ENCODE data around the gene ABCB7.
"Not testable (repeated sequence)": the region's sequence is repeated elsewhere in the genome, so short reads cannot be mapped to it uniquely, and the experiment has no call there.

The ABCB7 gene

GRCh38 chrX:75151827-75152592, 4.1 kb downstream of the ABCB7 start:
- no peak overlapping the region for H3K9ac ChIP-seq (ENCODE audit: low read length in 5 of 5)
- H3K27ac ChIP-seq (ENCODE audit: low read depth, low read length), result no peak overlapping the region

GRCh38 chrX:75149654-75150053, 6.4 kb downstream of the ABCB7 start:
- Histone ChIP-seq H3K4me1 (ENCODE audit: control insufficient read depth in 5 of 5, insufficient read depth in 5 of 5, low read length in 5 of 5) (peaks cover 0 to 3% (median 2%) of the 10 kb centered on the region in 5 donors), H3K27ac (ENCODE audit: low read depth, low read length) (no peak overlapping the region), H3K4me3 (ENCODE audit: low read depth in 1 of 5, low read length in 5 of 5) (no peak overlapping the region), H3K9ac (ENCODE audit: low read length in 5 of 5) (no peak overlapping the region), H3K27me3 (ENCODE audit: control insufficient read depth in 5 of 5, insufficient read depth in 4 of 5, low read length in 5 of 5) (no peaks in the 10 kb centered on the region), H3K36me3 (ENCODE audit: control insufficient read depth in 5 of 5, insufficient read depth in 5 of 5, low read length in 5 of 5) (no peaks in the 10 kb centered on the region), H3K9me3 (ENCODE audit: control insufficient read depth in 5 of 5, low read length in 5 of 5) (peaks cover 0 to 6% (median 0%) of the 10 kb centered on the region in 5 donors)

More at GRCh38 chrX:75151827-75152592, 4.1 kb downstream of the ABCB7 start:
- Histone ChIP-seq H3K4me3 (ENCODE audit: low read depth in 1 of 5, low read length in 5 of 5) (no peak overlapping the region), H3K27me3 (ENCODE audit: control insufficient read depth in 5 of 5, insufficient read depth in 4 of 5, low read length in 5 of 5) (no peaks in the 10 kb centered on the region), H3K36me3 (ENCODE audit: control insufficient read depth in 5 of 5, insufficient read depth in 5 of 5, low read length in 5 of 5) (no peaks in the 10 kb centered on the region), H3K4me1 (ENCODE audit: control insufficient read depth in 5 of 5, insufficient read depth in 5 of 5, low read length in 5 of 5) (peaks cover 0 to 15% (median 8%) of the 10 kb centered on the region in 5 donors), H3K9me3 (ENCODE audit: control insufficient read depth in 5 of 5, low read length in 5 of 5) (peaks cover 0 to 5% (median 0%) of the 10 kb centered on the region in 5 donors)

- H3K4me3 ChIP-seq (ENCODE audit: low read depth in 1 of 5, low read length in 5 of 5), result no peak overlapping the region
- no peaks in the 10 kb centered on the region for H3K4me1 ChIP-seq (ENCODE audit: control insufficient read depth in 5 of 5, insufficient read depth in 5 of 5, low read length in 5 of 5)
- peaks cover 0 to 6% (median 5%) of the 10 kb centered on the region in 5 donors for H3K27me3 ChIP-seq (ENCODE audit: control insufficient read depth in 5 of 5, insufficient read depth in 4 of 5, low read length in 5 of 5)
- no peaks in the 10 kb centered on the region for H3K36me3 ChIP-seq (ENCODE audit: control insufficient read depth in 5 of 5, insufficient read depth in 5 of 5, low read length in 5 of 5)
- no peak overlapping the region for H3K9ac ChIP-seq (ENCODE audit: low read length in 5 of 5)
- H3K9me3 ChIP-seq (ENCODE audit: control insufficient read depth in 5 of 5, low read length in 5 of 5), result peaks cover 0 to 11% (median 4%) of the 10 kb centered on the region in 5 donors
- H3K27ac ChIP-seq (ENCODE audit: low read depth, low read length), result no peak overlapping the region
These were observed 23.4 kb downstream of the ABCB7 start for GRCh38 chrX:75132672-75133071.

GRCh38 chrX:75131973-75132627, 24.0 kb downstream of the ABCB7 start:
- H3K27ac ChIP-seq (ENCODE audit: low read depth, low read length), result no peak overlapping the region
- no peaks in the 10 kb centered on the region for H3K4me1 ChIP-seq (ENCODE audit: control insufficient read depth in 5 of 5, insufficient read depth in 5 of 5, low read length in 5 of 5)
- no peak overlapping the region for H3K9ac ChIP-seq (ENCODE audit: low read length in 5 of 5)
- peaks cover 0 to 11% (median 4%) of the 10 kb centered on the region in 5 donors for H3K9me3 ChIP-seq (ENCODE audit: control insufficient read depth in 5 of 5, low read length in 5 of 5)
- H3K27me3 ChIP-seq (ENCODE audit: control insufficient read depth in 5 of 5, insufficient read depth in 4 of 5, low read length in 5 of 5), result peaks cover 0 to 6% (median 5%) of the 10 kb centered on the region in 5 donors
- no peak overlapping the region for H3K4me3 ChIP-seq (ENCODE audit: low read depth in 1 of 5, low read length in 5 of 5)
- no peaks in the 10 kb centered on the region for H3K36me3 ChIP-seq (ENCODE audit: control insufficient read depth in 5 of 5, insufficient read depth in 5 of 5, low read length in 5 of 5)

GRCh38 chrX:75129069-75129468, 27.0 kb downstream of the ABCB7 start:
- not testable (repeated sequence) for H3K9me3 ChIP-seq (ENCODE audit: control insufficient read depth in 5 of 5, low read length in 5 of 5); H3K4me3 ChIP-seq (ENCODE audit: low read depth in 1 of 5, low read length in 5 of 5); H3K36me3 ChIP-seq (ENCODE audit: control insufficient read depth in 5 of 5, insufficient read depth in 5 of 5, low read length in 5 of 5); H3K9ac ChIP-seq (ENCODE audit: low read length in 5 of 5); H3K27ac ChIP-seq (ENCODE audit: low read depth, low read length); H3K4me1 ChIP-seq (ENCODE audit: control insufficient read depth in 5 of 5, insufficient read depth in 5 of 5, low read length in 5 of 5); H3K27me3 ChIP-seq (ENCODE audit: control insufficient read depth in 5 of 5, insufficient read depth in 4 of 5, low read length in 5 of 5)

GRCh38 chrX:75118296-75118695, 37.8 kb downstream of the ABCB7 start:
- peaks cover 0 to 3% (median 0%) of the 10 kb centered on the region in 5 donors for H3K4me1 ChIP-seq (ENCODE audit: control insufficient read depth in 5 of 5, insufficient read depth in 5 of 5, low read length in 5 of 5)
- no peaks in the 10 kb centered on the region for H3K36me3 ChIP-seq (ENCODE audit: control insufficient read depth in 5 of 5, insufficient read depth in 5 of 5, low read length in 5 of 5)
- H3K4me3 ChIP-seq (ENCODE audit: low read depth in 1 of 5, low read length in 5 of 5), result no peak overlapping the region
- H3K9me3 ChIP-seq (ENCODE audit: control insufficient read depth in 5 of 5, low read length in 5 of 5), result no peaks in the 10 kb centered on the region
- H3K9ac ChIP-seq (ENCODE audit: low read length in 5 of 5), result no peak overlapping the region
- no peak overlapping the region for H3K27ac ChIP-seq (ENCODE audit: low read depth, low read length)
- peaks cover 0 to 3% (median 0%) of the 10 kb centered on the region in 5 donors for H3K27me3 ChIP-seq (ENCODE audit: control insufficient read depth in 5 of 5, insufficient read depth in 4 of 5, low read length in 5 of 5)

- H3K36me3 ChIP-seq (ENCODE audit: control insufficient read depth in 5 of 5, insufficient read depth in 5 of 5, low read length in 5 of 5), result no peaks in the 10 kb centered on the region
- H3K4me3 ChIP-seq (ENCODE audit: low read depth in 1 of 5, low read length in 5 of 5), result no peak overlapping the region
- no peaks in the 10 kb centered on the region for H3K9me3 ChIP-seq (ENCODE audit: control insufficient read depth in 5 of 5, low read length in 5 of 5)
- peaks cover 0 to 3% (median 0%) of the 10 kb centered on the region in 5 donors for H3K27me3 ChIP-seq (ENCODE audit: control insufficient read depth in 5 of 5, insufficient read depth in 4 of 5, low read length in 5 of 5)
- peaks cover 0 to 3% (median 0%) of the 10 kb centered on the region in 5 donors for H3K4me1 ChIP-seq (ENCODE audit: control insufficient read depth in 5 of 5, insufficient read depth in 5 of 5, low read length in 5 of 5)
- H3K9ac ChIP-seq (ENCODE audit: low read length in 5 of 5), result no peak overlapping the region
- H3K27ac ChIP-seq (ENCODE audit: low read depth, low read length), result no peak overlapping the region
These were observed 40.2 kb downstream of the ABCB7 start for GRCh38 chrX:75115707-75116413.

- H3K9ac ChIP-seq (ENCODE audit: low read length in 5 of 5), result no peak overlapping the region
- H3K9me3 ChIP-seq (ENCODE audit: control insufficient read depth in 5 of 5, low read length in 5 of 5), result no peaks in the 10 kb centered on the region
- H3K36me3 ChIP-seq (ENCODE audit: control insufficient read depth in 5 of 5, insufficient read depth in 5 of 5, low read length in 5 of 5), result no peaks in the 10 kb centered on the region
- peaks cover 0 to 3% (median 0%) of the 10 kb centered on the region in 5 donors for H3K4me1 ChIP-seq (ENCODE audit: control insufficient read depth in 5 of 5, insufficient read depth in 5 of 5, low read length in 5 of 5)
- no peak overlapping the region for H3K4me3 ChIP-seq (ENCODE audit: low read depth in 1 of 5, low read length in 5 of 5)
- no peak overlapping the region for H3K27ac ChIP-seq (ENCODE audit: low read depth, low read length)
- peaks cover 0 to 3% (median 0%) of the 10 kb centered on the region in 5 donors for H3K27me3 ChIP-seq (ENCODE audit: control insufficient read depth in 5 of 5, insufficient read depth in 4 of 5, low read length in 5 of 5)
These were observed 41.4 kb downstream of the ABCB7 start for GRCh38 chrX:75114638-75115037.

GRCh38 chrX:75113664-75114063, 42.4 kb downstream of the ABCB7 start:
- Histone ChIP-seq H3K9me3 (ENCODE audit: control insufficient read depth in 5 of 5, low read length in 5 of 5) (no peaks in the 10 kb centered on the region), H3K4me3 (ENCODE audit: low read depth in 1 of 5, low read length in 5 of 5) (no peak overlapping the region), H3K9ac (ENCODE audit: low read length in 5 of 5) (no peak overlapping the region), H3K4me1 (ENCODE audit: control insufficient read depth in 5 of 5, insufficient read depth in 5 of 5, low read length in 5 of 5) (peaks cover 0 to 3% (median 0%) of the 10 kb centered on the region in 5 donors), H3K36me3 (ENCODE audit: control insufficient read depth in 5 of 5, insufficient read depth in 5 of 5, low read length in 5 of 5) (peaks cover 0 to 2% (median 0%) of the 10 kb centered on the region in 5 donors), H3K27ac (ENCODE audit: low read depth, low read length) (no peak overlapping the region), H3K27me3 (ENCODE audit: control insufficient read depth in 5 of 5, insufficient read depth in 4 of 5, low read length in 5 of 5) (peaks cover 0 to 3% (median 0%) of the 10 kb centered on the region in 5 donors)
